GM21529 (cell line): ENCODE results near the gene SLC16A3.

Experiments used
- ATAC-seq: cut with Tn5 transposase; IDR thresholded peaks from one replicate; pipeline ENCODE4 v1.9.1; 2021; ENCODE audit not compliant: unreplicated experiment

Gene SLC16A3

GRCh38 chr17:82235056-82235774 lies 6.4 kb downstream of the SLC16A3 start:
- ATAC-seq: no peak

DNA sequence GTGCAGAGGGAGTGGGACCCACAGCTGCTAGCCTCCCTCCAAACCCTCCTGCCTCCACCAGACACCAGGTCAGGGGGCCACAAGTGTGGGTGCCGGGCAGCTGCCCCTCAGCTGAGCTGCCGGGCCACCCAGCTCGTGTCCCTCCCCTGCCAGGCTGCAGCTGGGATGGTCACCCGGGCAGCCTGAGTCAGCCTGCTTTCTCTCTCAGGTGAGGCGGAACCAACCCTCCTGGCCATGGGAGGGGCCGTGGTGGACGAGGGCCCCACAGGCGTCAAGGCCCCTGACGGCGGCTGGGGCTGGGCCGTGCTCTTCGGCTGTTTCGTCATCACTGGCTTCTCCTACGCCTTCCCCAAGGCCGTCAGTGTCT lies 6.9 kb downstream of the SLC16A3 start:
- ATAC-seq: no peak

GRCh38 chr17:82236142-82236971 lies 7.5 kb downstream of the SLC16A3 start:
- ATAC-seq: no peak

GRCh38 chr17:82237083-82237745 lies 8.4 kb downstream of the SLC16A3 start:
- no peak for ATAC-seq

- no peak for ATAC-seq
Observed at GRCh38 chr17:82237746-82238471, 9.1 kb downstream of the SLC16A3 start.

GRCh38 chr17:82238472-82239201 lies 9.8 kb downstream of the SLC16A3 start:
- ATAC-seq: no peak

GRCh38 chr17:82239401-82239925 lies 10.6 kb downstream of the SLC16A3 start:
- ATAC-seq: no peak

GRCh38 chr17:82239926-82240505 lies 11.2 kb downstream of the SLC16A3 start:
- ATAC-seq: no peak

GRCh38 chr17:82240506-82241182 lies 11.8 kb downstream of the SLC16A3 start:
- no peak for ATAC-seq

DNA sequence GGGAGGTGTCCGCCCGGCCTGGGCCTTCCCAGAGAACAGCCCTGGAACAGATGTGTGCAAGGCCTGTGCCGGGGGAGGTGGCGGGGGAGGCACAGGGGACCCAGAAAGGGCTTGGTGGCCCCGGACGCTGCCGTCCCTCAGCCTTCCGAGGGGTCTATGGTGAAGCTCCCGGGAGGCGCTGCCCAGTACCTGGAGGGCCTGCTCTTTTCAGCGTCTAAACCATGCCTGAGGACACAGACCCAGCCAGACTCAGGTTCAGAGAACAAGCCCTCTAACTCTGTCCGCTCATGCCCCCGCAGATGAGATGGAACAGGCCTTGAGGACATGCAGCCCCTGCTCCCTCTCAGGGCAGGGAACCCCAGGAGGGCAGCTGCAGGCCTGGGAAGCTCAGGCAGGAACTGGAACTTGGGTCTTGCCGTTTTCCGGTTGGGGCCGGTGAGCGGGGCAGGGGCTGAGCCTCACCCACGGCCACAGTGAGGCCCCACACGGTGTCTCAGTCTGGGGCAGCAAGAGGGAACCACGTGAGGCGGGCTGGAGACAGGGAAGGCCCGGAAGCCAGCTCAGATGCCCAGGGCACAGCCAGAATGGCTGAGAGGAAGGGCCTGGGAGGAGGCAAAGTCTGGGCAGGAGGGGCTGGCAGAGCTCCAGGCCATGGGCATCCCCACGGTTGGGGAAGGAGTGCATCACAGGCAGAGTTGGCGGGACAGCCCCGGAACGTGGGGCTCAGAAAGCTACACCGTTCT lies 12.5 kb downstream of the SLC16A3 start:
- ATAC-seq: no peak

DNA sequence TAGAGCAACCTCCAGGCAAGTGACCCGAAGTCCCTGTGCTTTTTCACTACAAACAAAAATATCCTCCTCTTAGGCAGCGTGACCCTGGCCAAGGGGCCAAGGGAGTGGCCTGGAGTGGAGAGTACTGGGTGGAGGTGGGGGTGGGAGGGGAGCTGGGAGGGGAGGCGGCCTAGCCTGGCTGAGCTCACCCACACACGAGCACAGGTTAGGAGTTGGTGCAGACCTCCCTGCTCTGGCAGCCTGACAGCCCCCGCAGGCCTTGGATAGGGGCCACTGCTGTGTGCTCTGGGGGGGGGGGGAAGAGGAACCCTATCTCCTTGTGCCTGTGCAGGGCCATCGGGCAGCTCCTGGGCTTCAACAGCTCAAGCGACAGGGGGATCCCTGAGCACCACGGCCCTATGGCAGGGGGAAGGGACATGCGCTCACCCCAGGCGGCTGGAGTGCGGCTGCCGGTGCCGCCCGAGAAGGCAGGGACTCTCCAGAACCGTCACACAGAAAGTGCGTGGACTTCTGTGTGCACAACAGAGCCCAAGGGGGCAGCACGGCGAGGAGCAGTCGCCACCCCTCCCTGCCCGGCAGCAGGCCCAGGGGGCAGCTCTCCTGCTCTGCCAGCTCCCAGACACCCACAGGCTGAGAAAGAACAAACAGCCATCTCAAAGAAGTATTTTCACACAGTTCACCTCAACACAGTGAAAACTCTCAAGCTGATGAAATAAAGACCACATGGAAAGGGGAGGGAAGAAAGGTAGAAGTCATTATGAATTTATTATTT lies 13.3 kb downstream of the SLC16A3 start:
- ATAC-seq: no peak

- no peak for ATAC-seq
Observed at GRCh38 chr17:82242698-82242976, 13.8 kb downstream of the SLC16A3 start.

DNA sequence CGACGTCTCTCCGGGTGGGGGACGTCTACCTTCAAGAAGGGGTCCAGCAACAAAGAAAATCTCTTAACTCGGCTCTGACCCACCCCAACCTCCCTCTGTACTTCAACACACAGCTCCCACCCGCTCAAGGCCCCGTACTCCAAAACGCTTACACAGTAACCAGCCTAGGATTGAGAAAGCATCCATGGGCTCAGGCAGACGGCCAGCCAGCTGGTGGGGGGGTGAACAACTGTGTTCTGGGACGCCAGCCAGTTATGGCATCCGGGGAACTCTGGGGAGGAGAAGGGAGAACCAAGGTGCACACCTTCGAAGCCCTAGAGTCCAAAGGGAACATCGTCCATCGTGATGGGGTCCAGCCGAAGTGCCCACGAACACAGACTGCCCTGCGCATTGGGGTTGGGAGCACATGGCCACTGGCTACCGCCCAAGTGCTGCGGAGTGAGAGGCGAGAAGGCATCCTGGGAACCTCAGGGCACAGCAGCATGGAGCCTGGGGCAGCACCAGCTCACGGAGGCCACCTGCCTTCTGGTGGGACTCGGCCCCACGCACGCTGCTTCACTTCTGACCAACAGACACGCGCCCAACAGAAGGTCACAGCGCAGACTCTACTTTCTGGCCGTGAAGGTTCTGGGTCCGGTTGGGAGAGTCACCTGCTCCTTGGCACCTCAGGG lies 14.3 kb downstream of the SLC16A3 start:
- no peak for ATAC-seq

DNA sequence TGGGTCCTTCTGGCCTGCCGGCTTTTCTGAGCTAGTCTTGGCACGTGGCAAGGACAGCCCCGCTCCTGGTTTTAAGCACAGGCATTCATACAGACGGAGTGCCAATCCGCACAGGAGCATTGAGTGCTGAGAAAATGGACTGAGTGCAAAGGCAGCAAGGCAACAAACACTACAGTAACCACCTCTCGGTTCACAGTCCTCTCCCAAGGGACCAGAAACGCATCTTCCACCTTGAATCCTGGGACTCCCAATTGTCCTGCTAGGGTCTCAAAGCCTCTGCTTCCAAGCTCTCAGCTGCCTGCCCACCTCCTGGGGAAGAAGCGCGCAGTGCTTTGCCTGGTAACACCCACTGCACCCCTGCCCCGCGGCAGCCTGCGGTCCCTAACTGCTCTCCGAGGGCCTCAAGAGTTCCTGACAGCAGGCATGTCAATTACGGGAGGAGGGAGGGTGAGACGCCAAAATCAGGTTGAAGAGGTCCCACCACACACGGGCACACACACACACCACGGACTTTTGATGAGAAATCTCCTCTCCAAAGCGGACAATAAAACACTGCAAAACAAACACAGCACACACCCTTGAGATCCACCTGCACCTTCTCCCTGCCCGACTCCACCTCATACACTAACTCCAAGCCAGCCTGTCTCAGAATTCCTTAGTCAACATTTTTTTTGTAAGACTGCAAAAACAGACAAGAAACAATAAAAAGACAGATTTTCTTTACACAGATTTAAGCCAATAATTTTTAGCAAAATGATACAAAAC lies 15.0 kb downstream of the SLC16A3 start:
- no peak for ATAC-seq

DNA sequence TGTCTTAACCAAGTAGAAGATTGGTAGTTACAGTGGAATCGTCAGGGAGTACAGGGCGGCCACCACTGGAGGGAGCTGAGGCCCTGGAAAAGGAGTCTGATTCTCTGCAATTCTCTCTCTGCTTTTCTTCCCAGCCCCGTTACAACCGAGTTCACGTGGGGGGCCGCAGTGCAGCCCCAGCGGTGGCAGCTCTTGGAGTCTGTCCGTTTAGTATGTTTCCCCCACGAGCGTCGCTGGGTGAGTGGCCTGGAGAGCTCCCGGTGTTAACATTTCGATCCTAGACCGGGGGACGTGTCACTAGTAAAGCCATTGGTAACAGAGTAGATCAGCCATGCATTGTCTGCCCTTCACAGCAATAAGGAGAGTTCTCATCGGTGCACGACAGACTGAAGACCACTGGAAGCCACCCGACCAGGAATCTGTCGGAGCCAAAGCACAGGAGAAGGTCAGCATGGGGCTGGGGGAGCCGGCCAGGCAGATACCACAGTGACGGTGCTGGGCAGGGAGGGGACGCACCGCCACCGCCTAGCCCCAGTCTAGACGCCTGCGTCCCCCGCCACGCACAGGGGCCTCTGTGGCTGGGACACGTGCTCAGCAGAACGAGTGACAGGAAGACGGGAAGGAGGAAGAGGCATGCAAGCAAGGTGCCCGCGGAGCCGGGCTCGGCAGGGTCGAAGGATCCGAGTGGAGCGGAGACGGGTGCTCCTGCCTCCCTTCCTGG lies 15.7 kb downstream of the SLC16A3 start:
- no peak for ATAC-seq
